ENCODE data around the gene COX4I1. TPM values are rescaled to one million over a fixed set of nuclear protein-coding genes. Genes with fewer than 3 reads are reported as not detected.

Gene COX4I1
- total and polyA plus RNA-seq, 2 of the 8 experiments (the other 6 are each of a cell fraction or from before 2014, with no cell fraction given), result 507 to 707 TPM

DNA sequence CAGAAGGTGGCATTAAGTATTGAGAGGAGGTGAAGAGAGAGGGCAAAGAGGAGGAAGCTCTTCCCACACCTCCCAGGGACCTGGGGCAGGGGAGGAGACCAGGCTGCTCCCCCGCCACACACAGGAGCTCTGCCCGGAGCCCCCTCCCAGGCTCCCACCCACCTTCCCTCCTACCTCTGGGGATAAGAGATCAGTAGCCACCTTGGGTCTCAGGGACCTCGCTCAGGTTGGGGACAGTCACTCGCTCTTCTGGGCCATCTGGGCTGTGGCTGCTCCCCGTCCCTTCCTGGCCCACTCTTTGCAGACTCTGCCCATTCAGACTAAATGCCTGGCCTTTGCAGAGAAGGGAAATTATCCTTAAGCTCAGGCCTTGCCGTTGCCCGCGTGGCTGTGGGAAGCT is 33.7 kb upstream of the COX4I1 start:
- 95% methylated on average over 6 of the region's 8 CpGs; no CpG with 5 or more reads in 1 of the 2 experiments for WGBS, 2 experiments (ENCODE audit: extremely low coverage in 1 of 2, insufficient coverage in 1 of 2, insufficient read length in 1 of 2, insufficient replicate concordance in 2 of 2, low coverage in 1 of 2, low lambda C conversion rate in 2 of 2, missing lambda C conversion rate in 1 of 2)
- TF ChIP-seq GABPA (IDR thresholded peaks at IDR 0.05; ENCODE audit: borderline replicate concordance, insufficient read depth, low read length) (no peak), SP2 (IDR thresholded peaks at IDR 0.05; ENCODE audit: low read length) (no peak), ZNF274 (IDR thresholded peaks at IDR 0.05; ENCODE audit: borderline replicate concordance, extremely low read depth, low read length) (no peak), E2F6 (IDR thresholded peaks at IDR 0.05) (no peak), NANOG (IDR thresholded peaks at IDR 0.05; ENCODE audit: insufficient read depth, low read depth, low read length, poor library complexity, severe bottlenecking) (no peak), EGR1 (IDR thresholded peaks at IDR 0.05; ENCODE audit: borderline replicate concordance, low read depth, low read length) (no peak), ASH2L (IDR thresholded peaks at IDR 0.05; ENCODE audit: low read length) (no peak), POLR2A (IDR thresholded peaks at IDR 0.05; ENCODE audit: control extremely low read depth in 1 of 2, low read depth in 2 of 2, low read length in 2 of 2) (no peak), CEBPB (IDR thresholded peaks at IDR 0.05; ENCODE audit: low read depth, low read length) (no peak), NRF1 (IDR thresholded peaks at IDR 0.05; ENCODE audit: low read depth, low read length) (no peak)
- TF ChIP-seq, protein P1, sequence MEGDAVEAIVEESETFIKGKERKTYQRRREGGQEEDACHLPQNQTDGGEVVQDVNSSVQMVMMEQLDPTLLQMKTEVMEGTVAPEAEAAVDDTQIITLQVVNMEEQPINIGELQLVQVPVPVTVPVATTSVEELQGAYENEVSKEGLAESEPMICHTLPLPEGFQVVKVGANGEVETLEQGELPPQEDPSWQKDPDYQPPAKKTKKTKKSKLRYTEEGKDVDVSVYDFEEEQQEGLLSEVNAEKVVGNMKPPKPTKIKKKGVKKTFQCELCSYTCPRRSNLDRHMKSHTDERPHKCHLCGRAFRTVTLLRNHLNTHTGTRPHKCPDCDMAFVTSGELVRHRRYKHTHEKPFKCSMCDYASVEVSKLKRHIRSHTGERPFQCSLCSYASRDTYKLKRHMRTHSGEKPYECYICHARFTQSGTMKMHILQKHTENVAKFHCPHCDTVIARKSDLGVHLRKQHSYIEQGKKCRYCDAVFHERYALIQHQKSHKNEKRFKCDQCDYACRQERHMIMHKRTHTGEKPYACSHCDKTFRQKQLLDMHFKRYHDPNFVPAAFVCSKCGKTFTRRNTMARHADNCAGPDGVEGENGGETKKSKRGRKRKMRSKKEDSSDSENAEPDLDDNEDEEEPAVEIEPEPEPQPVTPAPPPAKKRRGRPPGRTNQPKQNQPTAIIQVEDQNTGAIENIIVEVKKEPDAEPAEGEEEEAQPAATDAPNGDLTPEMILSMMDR (IDR thresholded peaks at IDR 0.05; ENCODE audit: control extremely low read depth in 1 of 3, insufficient read depth in 1 of 3, low read depth in 1 of 3, low read length in 3 of 3), result no peak

More for the DNA sequence above, 33.7 kb upstream of the COX4I1 start:
- Histone ChIP-seq H2BK12ac (ENCODE audit: low read depth, low read length) (no peak overlapping the region; the same call in 1 of the 2 replicates), H4K20me1 (replicated peaks in 1 of 2; ENCODE audit: control insufficient read depth in 1 of 2, insufficient read depth in 2 of 2, low read length in 2 of 2) (no peaks in the 10 kb centered on the region), H3K79me2 (ENCODE audit: control insufficient read depth in 1 of 2, insufficient read depth in 2 of 2, low read length in 2 of 2) (no peaks in the 10 kb centered on the region), H2AK5ac (ENCODE audit: low read depth, low read length) (no peak overlapping the region), H3K14ac (ENCODE audit: insufficient read length) (no peak overlapping the region), H3K4me1 (replicated peaks in 1 of 4; ENCODE audit: control insufficient read depth in 3 of 4, insufficient read depth in 4 of 4, low read length in 3 of 4) (peaks cover 0 to 20% (median 10%) of the 10 kb centered on the region in 4 experiments; a peak in 5 of 7 replicates), H2AFZ (ENCODE audit: low read length) (no peak overlapping the region), H4K8ac (ENCODE audit: extremely low read depth, insufficient read depth, low read length) (no peak overlapping the region; the same call in 1 of the 2 replicates), H2BK15ac (ENCODE audit: low read length) (peak overlapping the region; percentile 5; the same call in 1 of the 2 replicates), H3K36me3 (ENCODE audit: control insufficient read depth in 2 of 4, insufficient read depth in 4 of 4, low read length in 3 of 4) (no peaks in the 10 kb centered on the region), H3K23me2 (ENCODE audit: low read depth, low read length) (no peaks in the 10 kb centered on the region), H3K4ac (replicated peaks; ENCODE audit: insufficient read length, low read depth, low read length) (no peak overlapping the region), H3K4me3 (ENCODE audit: extremely low read depth in 1 of 4, insufficient read depth in 2 of 4, low read depth in 3 of 4, low read length in 4 of 4) (no peak overlapping the region), H3K79me1 (ENCODE audit: low read depth, low read length) (peaks cover 3% of the 10 kb centered on the region; the same call in 1 of the 2 replicates), H3K27ac (ENCODE audit: low read depth, low read length) (no peak overlapping the region), H3K23ac (ENCODE audit: insufficient read length) (no peak overlapping the region), H3K27me3 (replicated peaks in 1 of 4; ENCODE audit: control insufficient read depth in 3 of 4, extremely low read depth in 1 of 4, insufficient read depth in 3 of 4, low read length in 3 of 4) (peaks cover 0 to 2% (median 0%) of the 10 kb centered on the region in 4 experiments; a peak in 1 of 7 replicates), H3K4me2 (ENCODE audit: insufficient read depth in 1 of 2, low read depth in 2 of 2, low read length in 2 of 2) (no peak overlapping the region), H3K9ac (replicated peaks in 1 of 4; ENCODE audit: extremely low read depth in 1 of 4, low read depth in 3 of 4, low read length in 3 of 4) (no peak overlapping the region), H4K91ac (replicated peaks; ENCODE audit: insufficient read length, low read length) (no peak overlapping the region), H2BK120ac (replicated peaks; ENCODE audit: low read depth, low read length) (no peak overlapping the region), H3K18ac (ENCODE audit: extremely low read depth, low read length) (no peak overlapping the region; the same call in 1 of the 2 replicates), H2BK20ac (ENCODE audit: low read length) (no peak overlapping the region), H2BK5ac (ENCODE audit: low read depth, low read length) (no peak overlapping the region), H4K5ac (ENCODE audit: insufficient read length, low read depth, low read length) (no peak overlapping the region), H3K9me3 (ENCODE audit: insufficient read depth in 2 of 2, low read depth in 1 of 2, low read length in 1 of 2) (no peaks in the 10 kb centered on the region), H3K56ac (replicated peaks; ENCODE audit: insufficient read length, low read depth, low read length) (no peak overlapping the region)
- ChIA-PET CTCF (ENCODE audit: partially characterized antibody) (interaction anchor here (0.6 to 1.2 kb wide), 3 partner anchors 12 to 466 kb away, joined by 3 to 4 read pairs (median 3); no protein-coding TSS in a partner anchor), POLR2A (ENCODE audit: partially characterized antibody) (interaction anchor here (0.6 to 1.5 kb wide), 4 partner anchors 13 to 80 kb away, joined by 3 to 4 read pairs (median 3); no protein-coding TSS in a partner anchor)
- DNase-seq (ENCODE audit: low read depth in 1 of 2, low spot score in 2 of 2) (no peak), FAIRE-seq (no peak)
